Measurements from ENCODE around the gene HOMER1.

DNA sequence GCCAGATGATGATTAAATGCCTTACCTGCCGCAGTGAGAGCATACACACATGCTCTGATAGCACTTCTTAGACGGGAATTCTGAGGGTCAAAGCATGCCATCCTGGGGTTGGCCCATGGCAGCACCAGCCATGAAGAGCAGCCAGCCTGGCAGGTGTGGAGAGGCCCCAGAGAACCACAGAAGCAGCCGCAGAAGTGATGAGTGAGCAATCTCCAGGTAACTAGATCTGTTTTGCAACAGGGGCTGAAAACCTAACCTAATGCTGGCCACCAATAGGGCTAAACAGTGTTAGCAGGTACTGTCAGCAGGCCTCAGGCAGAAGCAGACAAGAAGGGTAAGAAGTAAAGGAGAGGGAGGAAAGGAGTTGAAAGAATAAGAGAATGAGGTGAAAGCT lies 33.5 kb upstream of the HOMER1 start:
- TF ChIP-seq, protein P1, sequence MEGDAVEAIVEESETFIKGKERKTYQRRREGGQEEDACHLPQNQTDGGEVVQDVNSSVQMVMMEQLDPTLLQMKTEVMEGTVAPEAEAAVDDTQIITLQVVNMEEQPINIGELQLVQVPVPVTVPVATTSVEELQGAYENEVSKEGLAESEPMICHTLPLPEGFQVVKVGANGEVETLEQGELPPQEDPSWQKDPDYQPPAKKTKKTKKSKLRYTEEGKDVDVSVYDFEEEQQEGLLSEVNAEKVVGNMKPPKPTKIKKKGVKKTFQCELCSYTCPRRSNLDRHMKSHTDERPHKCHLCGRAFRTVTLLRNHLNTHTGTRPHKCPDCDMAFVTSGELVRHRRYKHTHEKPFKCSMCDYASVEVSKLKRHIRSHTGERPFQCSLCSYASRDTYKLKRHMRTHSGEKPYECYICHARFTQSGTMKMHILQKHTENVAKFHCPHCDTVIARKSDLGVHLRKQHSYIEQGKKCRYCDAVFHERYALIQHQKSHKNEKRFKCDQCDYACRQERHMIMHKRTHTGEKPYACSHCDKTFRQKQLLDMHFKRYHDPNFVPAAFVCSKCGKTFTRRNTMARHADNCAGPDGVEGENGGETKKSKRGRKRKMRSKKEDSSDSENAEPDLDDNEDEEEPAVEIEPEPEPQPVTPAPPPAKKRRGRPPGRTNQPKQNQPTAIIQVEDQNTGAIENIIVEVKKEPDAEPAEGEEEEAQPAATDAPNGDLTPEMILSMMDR (IDR thresholded peaks at IDR 0.05) = no peak
- TF ChIP-seq POLR2A (IDR thresholded peaks at IDR 0.05) = no peak
